Articular chondrocyte of knee joint (primary cell): Measurements from ENCODE around the gene PATE3. TPM values are rescaled to one million over a fixed set of nuclear protein-coding genes. Genes with fewer than 3 reads are reported as not detected.

Experiments used
- total RNA-seq: library from RNA; depleted of rRNA; stranded (reverse); fragments of >200 nt; gene quantifications from 2 replicates; pipeline ENCODE4 v1.2.3, GENCODE V29; 2012

PATE3 gene, protein sequence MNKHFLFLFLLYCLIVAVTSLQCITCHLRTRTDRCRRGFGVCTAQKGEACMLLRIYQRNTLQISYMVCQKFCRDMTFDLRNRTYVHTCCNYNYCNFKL
- 0.13 TPM in 1 of 2 replicates, not detected in the other for total RNA-seq

DNA sequence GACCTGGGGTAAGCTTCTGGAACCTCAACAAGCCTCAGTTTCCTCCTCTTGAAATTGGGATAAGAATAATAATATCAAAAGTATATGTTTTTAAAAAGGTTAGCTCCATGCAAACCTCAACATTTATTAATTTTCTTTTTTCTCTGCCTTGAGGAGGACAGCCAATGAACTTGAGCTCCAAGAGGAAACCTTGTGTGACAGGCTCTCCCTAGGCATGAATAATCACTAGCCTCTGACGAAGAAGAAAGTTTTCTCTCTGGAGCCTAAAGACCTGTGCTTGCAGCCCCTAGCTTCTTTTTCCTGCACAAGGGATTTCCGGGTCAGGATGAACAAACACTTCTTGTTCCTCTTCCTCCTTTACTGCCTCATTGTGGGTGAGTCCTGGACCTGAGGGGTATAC, at the start of gene PATE3:
TSS of gene PATE3 (plus strand) at position 301 of the 400 bp plus-strand sequence. CDS start at position 326, 25 bp downstream.

DNA sequence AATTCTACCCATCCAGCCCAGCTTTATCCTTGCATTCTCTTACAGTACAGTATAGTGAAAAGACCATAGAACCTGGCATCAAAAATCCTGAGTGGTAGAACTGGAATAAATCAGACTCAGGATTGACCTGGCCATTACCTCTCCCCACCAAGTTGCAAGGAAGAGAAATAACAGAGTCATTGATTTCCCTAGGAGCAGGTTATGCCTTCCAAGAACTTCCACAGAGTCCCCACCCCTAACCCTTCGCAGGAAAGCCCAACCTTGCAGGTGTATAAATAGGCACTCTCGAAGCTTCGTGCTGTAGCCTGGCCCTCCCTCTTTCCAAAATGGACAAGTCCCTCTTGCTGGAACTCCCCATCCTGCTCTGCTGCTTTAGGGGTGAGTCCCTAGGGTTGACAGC, 41.9 kb upstream of the PATE3 start, which contains the start of gene PATE1:
TSS of gene PATE1 (plus strand) at position 301 of the 400 bp plus-strand sequence. CDS start at position 327, 26 bp downstream.

GRCh38 chr11:125778728-125779127, 9.2 kb upstream of the PATE3 start, which contains the start of gene PATE2:
Gene PATE2 (minus strand): TSS chr11:125778828. CDS start chr11:125778773, 55 bp downstream.

GRCh38 chr11:125833016-125833415, 45.1 kb downstream of the PATE3 start, which contains the start of gene PATE4:
Gene PATE4 (plus strand): TSS chr11:125833316. CDS start chr11:125833360, 44 bp downstream.

Other genes with a start within 250 kb of the PATE3 start
- 87.3 and 90.9 TPM in 2 replicates for gene EI24, start 218.7 kb upstream of the PATE3 start, total RNA-seq
- gene STT3A, start 195.3 kb upstream of the PATE3 start, total RNA-seq, result 393 and 442 TPM in 2 replicates
- gene CHEK1, start 163.0 kb upstream of the PATE3 start, total RNA-seq, result 33.5 and 34.3 TPM in 2 replicates
- gene ACRV1, start 107.3 kb upstream of the PATE3 start, total RNA-seq, result 0.11 TPM in 1 of 2 replicates, not detected in the other
- gene PATE1, start 41.8 kb upstream of the PATE3 start, total RNA-seq, result not detected in 2 replicates
- gene PATE2, start 9.3 kb upstream of the PATE3 start, total RNA-seq, result 0.13 and 0.43 TPM in 2 replicates
- gene PATE4, start 45.2 kb downstream of the PATE3 start, total RNA-seq, result not detected in 2 replicates
- 7.3 and 11.6 TPM in 2 replicates for gene HYLS1, start 99.5 kb downstream of the PATE3 start, total RNA-seq
- gene PUS3, start 115.1 kb downstream of the PATE3 start, total RNA-seq, result 12.2 and 15.0 TPM in 2 replicates
- gene DDX25, start 116.4 kb downstream of the PATE3 start, total RNA-seq, result not detected in 2 replicates
- gene VSIG10L2, start 157.9 kb downstream of the PATE3 start, total RNA-seq, result 0.39 and 0.65 TPM in 2 replicates